Suprapubic skin (tissue), 4 donors: Measurements from ENCODE around the gene DHX34. TPM values are rescaled to one million over a fixed set of nuclear protein-coding genes. Genes with fewer than 3 reads are reported as not detected.
A peak's percentile ranks its signal among the peaks of the same experiment; 100 is the strongest.
"Not testable (repeated sequence)": the region's sequence is repeated elsewhere in the genome, so short reads cannot be mapped to it uniquely, and the experiment has no call there.

Experiments used
- DNase-seq, 2 donors: peaks; one replicate each; pipeline ENCODE4 v3.0.0-alpha.2; 2019; ENCODE audit warnings: low spot score in 2 of 2
- H3K27ac ChIP-seq: fragments of 200-600 bp; sonication (generic); one replicate; pipeline ENCODE4 v1.5.1; 2019
- H3K27me3 ChIP-seq: fragments of 200-600 bp; sonication (generic); one replicate; pipeline ENCODE4 v1.5.1; 2019
- H3K36me3 ChIP-seq: fragments of 200-600 bp; sonication (generic); one replicate; pipeline ENCODE4 v1.5.1; 2019
- H3K4me1 ChIP-seq: fragments of 200-600 bp; sonication (generic); one replicate; pipeline ENCODE4 v1.5.1; 2019
- H3K4me3 ChIP-seq: fragments of 200-600 bp; sonication (generic); one replicate; pipeline ENCODE4 v1.5.1; 2019; ENCODE audit warnings: mild to moderate bottlenecking
- H3K9me3 ChIP-seq: fragments of 200-600 bp; sonication (generic); one replicate; pipeline ENCODE4 v1.5.1; 2019
- EP300 ChIP-seq: sonication (generic); formaldehyde crosslinking; IDR thresholded peaks from one replicate; pipeline ENCODE4 v1.6.1; 2017; ENCODE audit warnings: antibody characterized with exemption
- POLR2A ChIP-seq, 2 donors: fragments of 450-650 bp; IDR thresholded peaks; one replicate each; pipeline ENCODE4 v1.6.1; 2017; ENCODE audit warnings: antibody characterized with exemption in 2 of 2, mild to moderate bottlenecking in 2 of 2, moderate library complexity in 2 of 2
- POLR2AphosphoS5 ChIP-seq, 3 donors: sonication (generic); formaldehyde crosslinking; IDR thresholded peaks; one replicate each; pipeline ENCODE4 v1.6.1; 2017; ENCODE audit warnings: antibody characterized with exemption in 3 of 3
- WGBS: methylation state at CpG from one replicate; pipeline ENCODE4 v1.1.5; 2018; 5-methylcytosine and 5-hydroxymethylcytosine counted together
- total RNA-seq, 4 donors: library from RNA; depleted of rRNA; stranded (reverse); fragments of >200 nt; gene quantifications; one replicate each; pipeline ENCODE4 v1.1.0, GENCODE V29; 2016
- TF ChIP-seq, protein P1 (sequence below), 2 donors: fragments of 200-600 bp in 1 of 2; fragments of 450-650 bp in 1 of 2; sonication (generic) in 1 of 2; IDR thresholded peaks; one replicate each; pipeline ENCODE4 v1.5.1; 2016 to 2019; ENCODE audit warnings: antibody characterized with exemption in 2 of 2, mild to moderate bottlenecking in 1 of 2, moderate library complexity in 1 of 2

DHX34 gene
- total RNA-seq, 4 donors from 2014 or later: 21.6 to 32.2 (median 25.3) TPM

DNA sequence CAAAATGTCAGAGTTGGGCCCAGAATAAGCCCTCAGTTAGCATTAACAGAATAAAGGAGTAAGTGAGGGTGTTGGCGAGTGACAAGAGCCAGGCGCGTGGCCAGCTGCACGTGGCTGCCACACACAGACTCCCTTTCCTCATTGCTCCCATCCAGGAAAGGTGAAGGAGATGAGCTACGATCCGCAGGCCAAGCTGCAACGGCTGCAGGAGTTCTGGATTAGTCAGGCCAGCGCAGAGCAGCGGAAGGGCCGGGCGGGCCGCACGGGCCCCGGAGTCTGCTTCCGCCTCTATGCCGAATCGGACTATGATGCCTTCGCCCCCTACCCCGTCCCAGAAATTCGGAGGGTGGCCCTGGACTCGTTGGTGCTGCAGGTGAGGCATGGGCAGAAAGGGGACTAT is 13.2 kb downstream of the DHX34 start:
- Histone ChIP-seq H3K9me3 (no peaks in the 10 kb centered on the region), H3K4me3 (no peak overlapping the region), H3K36me3 (peaks cover 100% of the 10 kb centered on the region), H3K27ac (no peak overlapping the region), H3K4me1 (no peaks in the 10 kb centered on the region), H3K27me3 (no peaks in the 10 kb centered on the region)
- no peak for TF ChIP-seq EP300
- no peak for DNase-seq
- WGBS: 94% methylated on average over 21 of the region's 21 CpGs

- peaks cover 93% of the 10 kb centered on the region for H3K36me3 ChIP-seq
- no peaks in the 10 kb centered on the region for H3K9me3 ChIP-seq
- H3K27me3 ChIP-seq: no peaks in the 10 kb centered on the region
- H3K4me1 ChIP-seq: no peaks in the 10 kb centered on the region
- no peak overlapping the region for H3K27ac ChIP-seq
- 92% methylated on average over 13 of the region's 13 CpGs for WGBS
- H3K4me3 ChIP-seq: no peak overlapping the region
- TF ChIP-seq EP300 (no peak), POLR2AphosphoS5 (IDR thresholded peaks at IDR 0.05) (no peak), POLR2A (IDR thresholded peaks at IDR 0.05) (no peak)
- TF ChIP-seq, protein P1, sequence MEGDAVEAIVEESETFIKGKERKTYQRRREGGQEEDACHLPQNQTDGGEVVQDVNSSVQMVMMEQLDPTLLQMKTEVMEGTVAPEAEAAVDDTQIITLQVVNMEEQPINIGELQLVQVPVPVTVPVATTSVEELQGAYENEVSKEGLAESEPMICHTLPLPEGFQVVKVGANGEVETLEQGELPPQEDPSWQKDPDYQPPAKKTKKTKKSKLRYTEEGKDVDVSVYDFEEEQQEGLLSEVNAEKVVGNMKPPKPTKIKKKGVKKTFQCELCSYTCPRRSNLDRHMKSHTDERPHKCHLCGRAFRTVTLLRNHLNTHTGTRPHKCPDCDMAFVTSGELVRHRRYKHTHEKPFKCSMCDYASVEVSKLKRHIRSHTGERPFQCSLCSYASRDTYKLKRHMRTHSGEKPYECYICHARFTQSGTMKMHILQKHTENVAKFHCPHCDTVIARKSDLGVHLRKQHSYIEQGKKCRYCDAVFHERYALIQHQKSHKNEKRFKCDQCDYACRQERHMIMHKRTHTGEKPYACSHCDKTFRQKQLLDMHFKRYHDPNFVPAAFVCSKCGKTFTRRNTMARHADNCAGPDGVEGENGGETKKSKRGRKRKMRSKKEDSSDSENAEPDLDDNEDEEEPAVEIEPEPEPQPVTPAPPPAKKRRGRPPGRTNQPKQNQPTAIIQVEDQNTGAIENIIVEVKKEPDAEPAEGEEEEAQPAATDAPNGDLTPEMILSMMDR (IDR thresholded peaks at IDR 0.05): no peak
- DNase-seq: no peak
Observed at GRCh38 chr19:47363758-47364531, 14.8 kb downstream of the DHX34 start.

DNA sequence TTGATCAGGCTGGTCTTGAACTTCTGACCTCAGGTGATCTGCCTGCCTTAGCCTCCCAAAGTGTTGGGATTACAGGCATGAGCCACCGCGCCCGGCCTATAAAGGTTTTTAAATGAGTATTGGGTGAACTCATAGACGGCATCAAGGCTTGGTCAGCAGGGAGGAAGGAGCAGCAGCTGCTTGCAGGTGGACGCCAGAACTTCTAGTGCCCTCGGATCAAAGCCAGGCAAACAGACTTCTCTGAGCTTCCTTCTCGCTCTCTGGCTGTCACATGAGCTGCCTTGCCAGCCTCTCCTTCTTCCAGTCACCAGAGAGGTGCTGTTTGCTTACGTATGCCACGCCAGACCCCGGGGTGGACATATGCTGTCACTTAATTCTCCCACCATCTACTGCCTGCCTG is 16.3 kb downstream of the DHX34 start:
- not testable (repeated sequence) for H3K27me3 ChIP-seq, H3K4me1 ChIP-seq, H3K27ac ChIP-seq, H3K9me3 ChIP-seq, H3K4me3 ChIP-seq, DNase-seq
- H3K36me3 ChIP-seq: peaks cover 93% of the 10 kb centered on the region
- 100% methylated on average over 6 of the region's 10 CpGs for WGBS

DNA sequence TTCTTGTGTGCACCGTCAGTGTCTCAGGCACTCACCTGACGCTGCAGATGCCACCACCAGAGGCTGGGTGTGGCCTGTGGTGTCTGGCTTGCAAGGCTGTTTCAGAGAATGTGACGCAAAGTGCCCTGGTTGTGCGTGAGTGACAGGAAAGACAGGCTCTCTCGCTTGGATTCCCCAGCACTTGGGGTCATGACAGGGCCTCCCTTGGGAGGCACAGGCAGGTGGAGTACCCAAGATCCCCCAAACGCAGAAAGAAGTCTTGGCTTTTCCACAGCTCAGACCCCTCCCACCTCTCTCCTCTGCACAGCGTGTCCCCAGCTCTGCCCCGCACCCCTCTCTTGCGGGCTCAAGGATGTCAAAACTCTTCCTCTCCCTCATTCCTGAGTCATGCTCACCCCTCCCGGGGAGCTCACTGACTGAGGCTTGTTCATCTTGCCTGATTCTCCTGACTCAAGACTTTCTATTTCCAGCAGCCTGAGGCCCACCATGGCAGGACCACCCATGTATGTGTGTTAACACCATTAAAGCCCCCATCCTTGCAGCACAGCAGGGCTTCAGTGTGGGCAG is 21.0 kb downstream of the DHX34 start:
- H3K4me3 ChIP-seq: no peak overlapping the region
- H3K36me3 ChIP-seq: peaks cover 92% of the 10 kb centered on the region
- peak overlapping the region; percentile 26 for H3K27ac ChIP-seq
- DNase-seq: no peak
- no peaks in the 10 kb centered on the region for H3K9me3 ChIP-seq
- WGBS: 82% methylated on average over 6 of the region's 10 CpGs
- H3K27me3 ChIP-seq: no peaks in the 10 kb centered on the region
- H3K4me1 ChIP-seq: no peaks in the 10 kb centered on the region
- TF ChIP-seq POLR2A (IDR thresholded peaks at IDR 0.05): no peak
- TF ChIP-seq, protein P1 (IDR thresholded peaks at IDR 0.05): no peak
- TF ChIP-seq POLR2AphosphoS5 (IDR thresholded peaks at IDR 0.05): no peak
- no peak for TF ChIP-seq EP300

GRCh38 chr19:47371261-47371660 is 22.1 kb downstream of the DHX34 start:
- no peaks in the 10 kb centered on the region for H3K27me3 ChIP-seq
- H3K9me3 ChIP-seq: no peaks in the 10 kb centered on the region
- H3K36me3 ChIP-seq: peaks cover 92% of the 10 kb centered on the region
- no peak for TF ChIP-seq POLR2AphosphoS5 (IDR thresholded peaks at IDR 0.05)
- no peak for TF ChIP-seq POLR2A (IDR thresholded peaks at IDR 0.05)
- TF ChIP-seq EP300: no peak
- TF ChIP-seq, protein P1 (IDR thresholded peaks at IDR 0.05): no peak
- no peak overlapping the region for H3K4me3 ChIP-seq
- no peak for DNase-seq
- no peak overlapping the region for H3K27ac ChIP-seq
- WGBS: 96% methylated on average over 9 of the region's 9 CpGs
- no peaks in the 10 kb centered on the region for H3K4me1 ChIP-seq

GRCh38 chr19:47372603-47373002 is 23.5 kb downstream of the DHX34 start:
- no peaks in the 10 kb centered on the region for H3K27me3 ChIP-seq
- no peak overlapping the region for H3K4me3 ChIP-seq
- H3K36me3 ChIP-seq: peaks cover 93% of the 10 kb centered on the region
- 89% methylated on average over 9 of the region's 22 CpGs for WGBS
- no peaks in the 10 kb centered on the region for H3K4me1 ChIP-seq
- no peak overlapping the region for H3K27ac ChIP-seq
- DNase-seq: no peak
- H3K9me3 ChIP-seq: no peaks in the 10 kb centered on the region
- TF ChIP-seq POLR2AphosphoS5 (IDR thresholded peaks at IDR 0.05) (no peak), POLR2A (IDR thresholded peaks at IDR 0.05) (no peak), EP300 (no peak)
- TF ChIP-seq, protein P1 (IDR thresholded peaks at IDR 0.05): no peak
